Calu3 (cell line): Measurements from ENCODE around the gene HEBP1. TPM values are rescaled to one million over a fixed set of nuclear protein-coding genes. Genes with fewer than 3 reads are reported as not detected.

Experiments
- BruUV-seq: library from RNA; stranded (reverse); fragments of 400-500 nt; replicated peaks from 2 replicates; lab custom pipeline; 2021; lab: Mats Ljungman, UMichigan
- CTCF ChIA-PET: fragments of 300-600 bp; sonication (Branson Sonifier 250); formaldehyde crosslinking; loops from one replicate; lab custom pipeline; 2022; ENCODE audit warnings: antibody characterized with exemption; lab: Charles Lee
- DNase-seq: peaks from one replicate; pipeline ENCODE4 v3.0.0; 2022
- H3K27ac Mint-ChIP-seq: one replicate; pipeline ENCODE4 v1.8.0; 2022; ENCODE audit warnings: mixed read lengths; ENCODE audit not compliant: unreplicated experiment
- H3K27me3 Mint-ChIP-seq: one replicate; pipeline ENCODE4 v1.8.0; 2022; ENCODE audit warnings: mixed read lengths; ENCODE audit not compliant: unreplicated experiment
- H3K36me3 Mint-ChIP-seq: one replicate; pipeline ENCODE4 v1.8.0; 2022; ENCODE audit warnings: mild to moderate bottlenecking, moderate library complexity, mixed read lengths; ENCODE audit not compliant: insufficient read depth, unreplicated experiment
- H3K4me1 Mint-ChIP-seq: one replicate; pipeline ENCODE4 v1.8.0; 2022; ENCODE audit warnings: mild to moderate bottlenecking, low read depth, mixed read lengths; ENCODE audit not compliant: unreplicated experiment
- H3K4me3 Mint-ChIP-seq: one replicate; pipeline ENCODE4 v1.8.0; 2022; ENCODE audit warnings: mild to moderate bottlenecking, low read depth, moderate library complexity, mixed read lengths; ENCODE audit not compliant: unreplicated experiment
- H3K9me3 Mint-ChIP-seq: one replicate; pipeline ENCODE4 v1.8.0; 2022; ENCODE audit warnings: low read depth, mixed read lengths; ENCODE audit not compliant: unreplicated experiment
- intact Hi-C: fragments of 100-400 bp; cut with micrococcal nuclease; formaldehyde crosslinking; loops from one replicate; pipeline ENCODE4 v1.10.0; 2022; ENCODE audit not compliant: unreplicated experiment
- total RNA-seq: library from RNA; stranded (reverse); gene quantifications from 2 replicates; pipeline ENCODE4 v1.2.3, GENCODE V29; 2022
- TF ChIP-seq, protein P1 (sequence below): fragments of 200-600 bp; IDR thresholded peaks from one replicate; pipeline ENCODE4 v1.8.0; 2022; ENCODE audit warnings: antibody characterized with exemption; ENCODE audit not compliant: unreplicated experiment

HEBP1 gene
- total RNA-seq, 1 experiment from 2014 or later = 10.6 TPM

DNA sequence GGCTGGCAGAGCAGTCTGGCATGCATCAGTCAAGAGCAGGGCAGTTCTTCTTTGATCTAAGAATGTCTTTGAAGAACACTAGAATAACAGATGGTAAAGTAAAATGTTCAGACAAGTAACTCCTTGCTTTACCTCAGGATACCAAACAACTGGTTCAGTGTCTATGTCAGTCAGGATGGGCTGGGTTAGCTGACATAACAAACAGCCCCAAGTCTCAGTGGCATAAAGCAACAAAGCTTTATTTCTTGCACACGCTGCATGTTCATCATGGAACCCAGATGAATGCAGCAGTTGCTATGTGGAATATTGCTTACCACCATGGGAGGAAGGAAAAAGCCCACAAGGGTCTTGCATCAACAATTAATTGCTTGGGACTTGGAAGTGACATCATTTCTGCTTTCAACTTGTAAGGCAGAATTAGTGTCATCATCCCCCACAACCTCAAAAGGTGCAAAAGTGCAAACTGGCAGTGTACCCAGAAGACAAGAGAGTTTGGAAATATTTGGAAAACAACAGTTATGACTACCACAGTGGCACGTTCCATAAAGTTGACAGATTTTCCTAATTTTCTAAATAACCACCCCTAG, 69.3 kb downstream of the HEBP1 start:
- Mint-ChIP-seq H3K9me3 (no peaks in the 10 kb centered on the region), H3K27ac (peak overlapping the region; percentile 22), H3K4me1 (peaks cover 18% of the 10 kb centered on the region), H3K27me3 (no peaks in the 10 kb centered on the region), H3K4me3 (no peak overlapping the region), H3K36me3 (peaks cover 68% of the 10 kb centered on the region)
- intact Hi-C loops = no loop called here
- DNase-seq = no peak
- BruUV-seq = no TSS peak
- TF ChIP-seq, protein P1, sequence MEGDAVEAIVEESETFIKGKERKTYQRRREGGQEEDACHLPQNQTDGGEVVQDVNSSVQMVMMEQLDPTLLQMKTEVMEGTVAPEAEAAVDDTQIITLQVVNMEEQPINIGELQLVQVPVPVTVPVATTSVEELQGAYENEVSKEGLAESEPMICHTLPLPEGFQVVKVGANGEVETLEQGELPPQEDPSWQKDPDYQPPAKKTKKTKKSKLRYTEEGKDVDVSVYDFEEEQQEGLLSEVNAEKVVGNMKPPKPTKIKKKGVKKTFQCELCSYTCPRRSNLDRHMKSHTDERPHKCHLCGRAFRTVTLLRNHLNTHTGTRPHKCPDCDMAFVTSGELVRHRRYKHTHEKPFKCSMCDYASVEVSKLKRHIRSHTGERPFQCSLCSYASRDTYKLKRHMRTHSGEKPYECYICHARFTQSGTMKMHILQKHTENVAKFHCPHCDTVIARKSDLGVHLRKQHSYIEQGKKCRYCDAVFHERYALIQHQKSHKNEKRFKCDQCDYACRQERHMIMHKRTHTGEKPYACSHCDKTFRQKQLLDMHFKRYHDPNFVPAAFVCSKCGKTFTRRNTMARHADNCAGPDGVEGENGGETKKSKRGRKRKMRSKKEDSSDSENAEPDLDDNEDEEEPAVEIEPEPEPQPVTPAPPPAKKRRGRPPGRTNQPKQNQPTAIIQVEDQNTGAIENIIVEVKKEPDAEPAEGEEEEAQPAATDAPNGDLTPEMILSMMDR = no peak
- CTCF ChIA-PET = interaction anchor here (1.2 kb wide), 1 partner anchor 132 kb away, joined by 3 read pairs; no protein-coding TSS in a partner anchor

DNA sequence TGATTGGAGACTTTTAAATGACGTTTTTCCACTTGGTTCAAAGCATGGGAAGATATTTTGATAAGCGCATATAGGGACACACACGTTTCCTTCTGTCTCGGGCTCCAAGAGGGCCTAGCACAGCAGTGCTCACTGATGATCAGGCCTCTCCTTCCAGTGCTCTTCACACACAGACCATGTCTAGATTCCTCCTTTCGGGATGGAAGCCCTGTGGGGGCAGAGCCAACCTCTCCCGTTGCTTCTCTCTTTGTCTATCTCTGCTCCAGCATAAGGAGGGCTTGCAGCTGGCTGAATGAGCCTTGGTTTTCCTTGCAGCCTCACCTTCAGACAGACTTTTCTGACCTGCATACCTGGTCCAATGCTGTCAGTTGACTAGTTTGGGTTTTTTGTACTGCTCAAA, 70.4 kb downstream of the HEBP1 start:
- Mint-ChIP-seq H3K27me3 (no peaks in the 10 kb centered on the region), H3K4me1 (peaks cover 21% of the 10 kb centered on the region), H3K27ac (peak overlapping the region; percentile 22), H3K36me3 (peaks cover 72% of the 10 kb centered on the region), H3K9me3 (no peaks in the 10 kb centered on the region), H3K4me3 (no peak overlapping the region)
- TF ChIP-seq, protein P1 = no peak
- no peak for DNase-seq
- intact Hi-C loops = loop anchor here (5.0 kb wide), 1 partner anchor 278 kb away; no protein-coding TSS in a partner anchor
- CTCF ChIA-PET = no interaction called here
- no TSS peak for BruUV-seq

DNA sequence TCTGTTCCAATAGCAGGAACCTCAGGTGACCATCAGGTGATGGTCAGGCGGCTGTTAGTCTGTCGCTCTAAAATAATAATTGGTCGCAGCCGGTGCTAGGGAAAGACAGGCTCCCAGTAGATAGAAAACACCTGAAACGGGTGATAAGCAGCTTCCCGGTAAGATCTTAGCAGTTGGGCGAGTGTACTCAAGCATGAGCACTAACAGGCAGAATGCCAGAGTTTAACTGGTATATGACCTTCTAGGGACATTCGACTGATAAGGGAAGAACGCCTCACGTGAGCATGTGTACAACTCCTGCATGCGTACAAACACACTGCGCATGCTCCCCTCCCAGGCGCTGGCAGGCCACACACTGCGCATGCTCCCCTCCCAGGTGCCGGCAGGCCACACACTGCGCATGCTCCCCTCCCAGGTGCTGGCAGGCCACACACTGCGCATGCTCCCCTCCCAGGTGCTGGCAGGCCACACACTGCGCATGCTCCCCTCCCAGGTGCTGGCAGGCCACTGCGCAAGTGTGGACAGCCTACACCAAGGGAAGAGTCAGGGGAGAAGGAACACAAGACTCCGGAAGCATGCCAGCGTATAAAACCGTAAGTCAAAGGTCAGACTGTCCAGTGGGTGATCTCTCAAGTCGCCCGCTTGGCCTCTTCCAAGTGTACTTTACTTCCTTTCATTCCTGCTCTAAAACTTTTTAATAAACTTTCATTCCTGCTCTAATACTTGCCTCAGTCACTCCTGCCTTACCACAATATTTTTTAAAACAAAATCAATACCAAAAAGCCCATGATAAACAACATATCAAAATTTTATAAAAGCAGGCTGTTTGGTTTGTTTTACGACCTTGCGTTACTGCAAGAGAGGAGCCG, 72.6 kb downstream of the HEBP1 start:
- BruUV-seq = no TSS peak
- CTCF ChIA-PET = interaction anchor here (1.3 kb wide), 1 partner anchor 48 kb away, joined by 5 read pairs; no protein-coding TSS in a partner anchor

DNA sequence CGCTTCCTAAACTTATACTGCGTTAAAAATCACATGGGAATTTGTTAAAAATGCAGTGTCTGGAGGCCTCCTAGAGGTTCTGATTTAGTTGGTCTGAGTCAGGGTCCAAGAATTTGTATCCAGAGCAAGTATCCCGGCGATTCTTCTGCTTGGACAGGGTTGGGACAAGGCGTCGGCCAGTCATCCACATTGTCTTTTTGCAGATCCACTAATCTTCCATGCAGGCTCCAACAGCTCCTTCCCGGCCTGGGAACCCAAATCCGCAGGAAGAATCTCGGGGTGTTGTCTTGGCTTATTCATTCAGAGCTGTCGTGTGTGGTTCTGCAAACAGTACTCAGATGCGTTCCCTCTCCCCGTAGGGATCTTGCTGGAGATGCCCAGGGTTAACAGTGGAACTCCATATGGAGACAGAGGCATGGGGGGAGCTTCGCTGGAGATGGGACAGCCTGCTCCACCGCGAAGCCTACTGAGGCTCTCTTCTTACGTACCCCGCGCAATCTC, 73.4 kb downstream of the HEBP1 start:
- TF ChIP-seq, protein P1 = no peak
- Mint-ChIP-seq H3K4me1 (peaks cover 30% of the 10 kb centered on the region), H3K27me3 (no peaks in the 10 kb centered on the region), H3K4me3 (peak overlapping the region; percentile 68), H3K27ac (peak overlapping the region; percentile 87), H3K9me3 (no peaks in the 10 kb centered on the region), H3K36me3 (peaks cover 85% of the 10 kb centered on the region)
- no TSS peak for BruUV-seq
- DNase-seq = no peak
- CTCF ChIA-PET = interaction anchor here (0.8 to 1.3 kb wide), 2 partner anchors 49 to 135 kb away, joined by 3 to 5 read pairs; no protein-coding TSS in a partner anchor
- intact Hi-C loops = loop anchor here (5.0 kb wide), 1 partner anchor 281 kb away; no protein-coding TSS in a partner anchor

More for the DNA sequence above, 72.6 kb downstream of the HEBP1 start:
- H3K9me3 Mint-ChIP-seq = no peaks in the 10 kb centered on the region
- H3K36me3 Mint-ChIP-seq = peaks cover 77% of the 10 kb centered on the region
- H3K4me3 Mint-ChIP-seq = peak overlapping the region; percentile 68
- DNase-seq = peak; percentile 93
- H3K27me3 Mint-ChIP-seq = no peaks in the 10 kb centered on the region
- H3K27ac Mint-ChIP-seq = peak overlapping the region; percentile 87
- TF ChIP-seq, protein P1 = no peak
- peaks cover 30% of the 10 kb centered on the region for H3K4me1 Mint-ChIP-seq
- intact Hi-C loops = loop anchor here (5.0 kb wide), 1 partner anchor 280 kb away; no protein-coding TSS in a partner anchor
